Neuron (in vitro differentiated cells): Measurements from ENCODE around the gene UBE2U.
"Not testable (repeated sequence)": the region's sequence is repeated elsewhere in the genome, so short reads cannot be mapped to it uniquely, and the experiment has no call there.

Source experiments
- H2AFZ ChIP-seq: one replicate; pipeline ENCODE4 v1.6.1; 2013; ENCODE audit warnings: low read depth, mild to moderate bottlenecking, inconsistent platforms, low read length, moderate library complexity
- H3K27me3 ChIP-seq: one replicate; pipeline ENCODE4 v1.6.1; 2013; ENCODE audit warnings: low read length; ENCODE audit not compliant: insufficient read depth
- H3K36me3 ChIP-seq: one replicate; pipeline ENCODE4 v1.6.1; 2013; ENCODE audit warnings: low read length; ENCODE audit not compliant: insufficient read depth
- H3K4me1 ChIP-seq: one replicate; pipeline ENCODE4 v1.6.1; 2013; ENCODE audit warnings: low read length; ENCODE audit not compliant: insufficient read depth
- H3K4me3 ChIP-seq: 2 replicates; pipeline ENCODE4 v1.5.1; 2013; ENCODE audit warnings: mild to moderate bottlenecking, low read length, moderate library complexity
- H3K9me3 ChIP-seq: one replicate; pipeline ENCODE4 v1.6.1; 2013; ENCODE audit warnings: low read length

UBE2U gene

GRCh38 chr1:64231654-64232053, 28.2 kb downstream of the UBE2U start:
- Histone ChIP-seq H3K36me3 (no peaks in the 10 kb centered on the region), H3K4me1 (no peaks in the 10 kb centered on the region), H3K4me3 (no peak overlapping the region), H3K27me3 (peaks cover 6% of the 10 kb centered on the region), H2AFZ (no peak overlapping the region), H3K9me3 (no peaks in the 10 kb centered on the region)

GRCh38 chr1:64234714-64235113, 31.3 kb downstream of the UBE2U start:
- H3K4me3 ChIP-seq: no peak overlapping the region
- no peaks in the 10 kb centered on the region for H3K9me3 ChIP-seq
- H2AFZ ChIP-seq: no peak overlapping the region
- no peaks in the 10 kb centered on the region for H3K4me1 ChIP-seq
- H3K36me3 ChIP-seq: no peaks in the 10 kb centered on the region
- H3K27me3 ChIP-seq: peaks cover 4% of the 10 kb centered on the region

GRCh38 chr1:64235181-64235580, 31.8 kb downstream of the UBE2U start:
- Histone ChIP-seq H2AFZ (no peak overlapping the region), H3K36me3 (no peaks in the 10 kb centered on the region), H3K4me3 (no peak overlapping the region), H3K9me3 (no peaks in the 10 kb centered on the region), H3K4me1 (no peaks in the 10 kb centered on the region), H3K27me3 (peaks cover 2% of the 10 kb centered on the region)

DNA sequence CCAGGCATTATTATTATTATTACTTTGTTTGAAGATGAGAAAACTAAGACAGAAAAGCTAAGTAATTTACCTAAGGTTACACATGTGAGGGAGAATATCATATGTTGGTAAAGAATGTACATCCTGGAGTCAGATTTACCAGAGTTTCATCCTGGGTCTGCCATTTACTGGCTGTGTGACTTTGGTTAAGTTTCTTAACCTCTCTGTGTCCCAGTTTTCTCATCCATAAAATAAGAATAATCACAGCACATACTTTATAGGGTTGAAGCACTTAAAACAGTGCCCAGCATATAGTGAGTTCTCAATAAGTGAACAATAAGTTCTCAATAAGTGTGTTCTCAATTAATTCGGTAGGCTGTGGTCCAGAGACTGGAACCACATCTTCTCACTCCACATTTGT, 32.5 kb downstream of the UBE2U start:
- Histone ChIP-seq H3K36me3 (no peaks in the 10 kb centered on the region), H2AFZ (no peak overlapping the region), H3K27me3 (no peaks in the 10 kb centered on the region), H3K4me1 (no peaks in the 10 kb centered on the region), H3K9me3 (no peaks in the 10 kb centered on the region), H3K4me3 (no peak overlapping the region)

GRCh38 chr1:64236541-64236954, 33.1 kb downstream of the UBE2U start:
- Histone ChIP-seq H3K4me3 (no peak overlapping the region), H3K9me3 (no peaks in the 10 kb centered on the region), H3K4me1 (no peaks in the 10 kb centered on the region), H3K36me3 (no peaks in the 10 kb centered on the region), H2AFZ (no peak overlapping the region), H3K27me3 (no peaks in the 10 kb centered on the region)

- H3K4me1 ChIP-seq, H2AFZ ChIP-seq, H3K9me3 ChIP-seq, H3K27me3 ChIP-seq, H3K4me3 ChIP-seq, H3K36me3 ChIP-seq: not testable (repeated sequence)
Observed at GRCh38 chr1:64239519-64239918, 36.1 kb downstream of the UBE2U start.

- H3K4me3 ChIP-seq: no peak overlapping the region
Observed at GRCh38 chr1:64240206-64240605, 36.8 kb downstream of the UBE2U start.

GRCh38 chr1:64241069-64241468, 37.6 kb downstream of the UBE2U start:
- H3K36me3 ChIP-seq: no peaks in the 10 kb centered on the region
- H3K4me3 ChIP-seq: no peak overlapping the region
- no peaks in the 10 kb centered on the region for H3K9me3 ChIP-seq
- H3K4me1 ChIP-seq: peaks cover 8% of the 10 kb centered on the region
- H3K27me3 ChIP-seq: no peaks in the 10 kb centered on the region
- H2AFZ ChIP-seq: no peak overlapping the region

More at GRCh38 chr1:64240206-64240605, 36.8 kb downstream of the UBE2U start:
- Histone ChIP-seq H3K9me3 (no peaks in the 10 kb centered on the region), H3K4me1 (peaks cover 2% of the 10 kb centered on the region), H3K36me3 (no peaks in the 10 kb centered on the region), H3K27me3 (no peaks in the 10 kb centered on the region), H2AFZ (no peak overlapping the region)

GRCh38 chr1:64242895-64243756, 39.7 kb downstream of the UBE2U start:
- Histone ChIP-seq H3K27me3 (no peaks in the 10 kb centered on the region), H3K4me1 (peaks cover 8% of the 10 kb centered on the region), H2AFZ (no peak overlapping the region), H3K36me3 (no peaks in the 10 kb centered on the region), H3K4me3 (no peak overlapping the region), H3K9me3 (no peaks in the 10 kb centered on the region)

DNA sequence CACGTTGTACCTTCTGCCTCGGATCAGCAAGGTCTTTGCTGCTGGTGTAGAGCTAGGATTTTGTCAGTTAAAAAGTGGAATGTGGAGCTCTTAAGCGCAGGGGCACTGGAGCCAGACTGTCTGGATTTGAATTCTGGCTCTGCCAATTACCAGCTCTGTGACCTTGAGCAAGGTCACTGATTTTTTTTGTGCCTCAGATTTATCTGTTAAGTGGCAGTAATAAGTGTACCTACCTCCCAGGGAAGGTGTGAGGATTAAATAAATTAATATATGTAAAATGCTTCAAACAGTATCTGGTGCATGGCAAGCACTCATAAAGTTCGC, 40.3 kb downstream of the UBE2U start:
- no peak overlapping the region for H2AFZ ChIP-seq
- peaks cover 8% of the 10 kb centered on the region for H3K4me1 ChIP-seq
- no peaks in the 10 kb centered on the region for H3K27me3 ChIP-seq
- no peaks in the 10 kb centered on the region for H3K36me3 ChIP-seq
- no peak overlapping the region for H3K4me3 ChIP-seq
- H3K9me3 ChIP-seq: no peaks in the 10 kb centered on the region

DNA sequence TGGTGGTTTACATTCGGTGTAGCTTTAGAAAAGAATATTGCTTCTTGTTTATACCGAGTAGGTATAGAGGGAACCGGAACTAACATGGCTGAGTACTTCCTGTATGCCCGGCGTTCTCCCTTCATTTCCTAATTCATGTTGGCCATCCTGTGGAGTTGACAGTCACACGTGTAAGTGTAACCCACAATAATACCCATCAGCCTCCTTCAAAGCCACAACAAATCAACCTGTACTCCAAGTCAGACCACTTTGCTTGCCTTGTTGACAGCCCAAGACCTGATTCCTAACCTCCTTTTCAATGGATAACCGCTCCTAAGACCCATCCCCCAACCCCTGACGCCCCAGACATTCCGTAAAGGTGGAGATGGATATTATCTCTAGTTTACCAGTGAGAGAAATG, 42.1 kb downstream of the UBE2U start:
- Histone ChIP-seq H3K9me3 (no peaks in the 10 kb centered on the region), H3K4me1 (peaks cover 8% of the 10 kb centered on the region), H3K27me3 (no peaks in the 10 kb centered on the region), H3K4me3 (no peak overlapping the region), H3K36me3 (no peaks in the 10 kb centered on the region), H2AFZ (peak overlapping the region; percentile 59)

DNA sequence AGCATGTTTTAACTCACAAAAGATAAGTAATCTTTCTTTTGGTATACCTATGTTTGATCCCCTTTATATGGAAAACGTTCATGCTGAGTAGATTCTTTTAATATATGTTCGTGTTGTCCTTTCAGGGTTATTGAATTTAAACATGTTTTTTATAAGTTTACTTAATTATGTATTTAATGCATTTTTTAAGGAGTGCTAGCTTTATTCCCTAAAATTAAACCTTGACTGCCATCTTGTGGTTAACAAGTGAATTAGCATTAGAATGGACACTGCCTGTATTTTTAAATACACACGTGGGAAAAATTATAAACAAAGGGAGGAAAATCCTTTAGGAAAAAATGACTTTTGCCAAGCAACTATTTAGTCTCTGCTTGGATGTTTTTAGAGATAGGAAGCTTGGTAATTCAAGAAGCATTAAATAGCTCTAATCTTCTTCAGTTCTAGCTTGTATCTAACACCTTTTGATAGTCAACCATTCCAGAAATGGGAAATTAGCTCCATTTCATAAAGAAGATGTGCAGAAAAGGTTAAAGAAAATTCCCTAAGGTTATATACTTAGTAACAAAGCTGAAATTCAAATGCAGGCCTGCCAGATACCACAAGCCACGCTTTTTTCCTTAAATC, 43.0 kb downstream of the UBE2U start:
- H2AFZ ChIP-seq: no peak overlapping the region
- peaks cover 8% of the 10 kb centered on the region for H3K4me1 ChIP-seq
- H3K4me3 ChIP-seq: no peak overlapping the region
- no peaks in the 10 kb centered on the region for H3K36me3 ChIP-seq
- no peaks in the 10 kb centered on the region for H3K9me3 ChIP-seq
- H3K27me3 ChIP-seq: no peaks in the 10 kb centered on the region

DNA sequence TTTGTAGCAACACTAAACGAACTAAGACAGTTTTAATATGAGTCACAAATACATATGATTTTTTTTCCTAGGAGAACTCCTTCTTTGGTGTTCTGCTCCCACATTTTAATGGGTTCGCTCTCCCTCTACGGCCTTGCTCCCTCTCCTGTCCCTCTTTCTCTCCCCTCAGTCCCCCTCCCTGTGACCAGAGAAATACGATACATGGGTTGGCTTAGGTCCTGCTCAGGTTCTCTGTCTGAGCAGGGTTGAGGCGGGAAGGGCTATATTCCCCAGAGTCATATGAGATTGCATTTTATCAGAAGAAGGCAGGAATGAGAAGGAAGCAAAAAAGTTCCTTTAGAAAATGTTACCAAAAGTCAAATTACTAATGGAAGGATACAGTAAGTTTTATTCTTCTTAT, 44.6 kb downstream of the UBE2U start:
- H3K36me3 ChIP-seq: no peaks in the 10 kb centered on the region
- no peak overlapping the region for H3K4me3 ChIP-seq
- H3K9me3 ChIP-seq: no peaks in the 10 kb centered on the region
- H3K27me3 ChIP-seq: no peaks in the 10 kb centered on the region
- H3K4me1 ChIP-seq: peaks cover 8% of the 10 kb centered on the region
- H2AFZ ChIP-seq: no peak overlapping the region

GRCh38 chr1:64250472-64250871, 47.0 kb downstream of the UBE2U start:
- not testable (repeated sequence) for H3K4me3 ChIP-seq, H3K4me1 ChIP-seq, H3K9me3 ChIP-seq, H2AFZ ChIP-seq, H3K27me3 ChIP-seq, H3K36me3 ChIP-seq
